Endodermal cell (in vitro differentiated cells): ENCODE data around the gene RILP. TPM values are rescaled to one million over a fixed set of nuclear protein-coding genes. Genes with fewer than 3 reads are reported as not detected.
A peak's percentile ranks its signal among the peaks of the same experiment; 100 is the strongest.
"Not testable (repeated sequence)": the region's sequence is repeated elsewhere in the genome, so short reads cannot be mapped to it uniquely, and the experiment has no call there.

Source experiments
- DNase-seq: peaks from one replicate; pipeline ENCODE4 v3.0.0-alpha.2; 2017
- H3K27ac ChIP-seq: 2 replicates; pipeline ENCODE4 v1.5.1; 2013; ENCODE audit warnings: mild to moderate bottlenecking, low read depth, low read length, moderate library complexity
- H3K27me3 ChIP-seq: 2 replicates; pipeline ENCODE4 v1.6.1; 2013; ENCODE audit warnings: mild to moderate bottlenecking, low read length, moderate library complexity; ENCODE audit not compliant: insufficient read depth, control insufficient read depth, poor library complexity, severe bottlenecking
- H3K36me3 ChIP-seq: 2 replicates; pipeline ENCODE4 v1.7.0; 2013; ENCODE audit warnings: mild to moderate bottlenecking, low read length, moderate library complexity; ENCODE audit not compliant: control insufficient read depth, insufficient read depth
- H3K4me1 ChIP-seq: one replicate; pipeline ENCODE4 v1.7.0; 2013; ENCODE audit warnings: low read length; ENCODE audit not compliant: control insufficient read depth, insufficient read depth
- H3K4me3 ChIP-seq: 2 replicates; pipeline ENCODE4 v1.5.1; 2013; ENCODE audit warnings: mild to moderate bottlenecking, low read length, moderate library complexity
- H3K9ac ChIP-seq: 2 replicates; pipeline ENCODE4 v1.6.1; 2013; ENCODE audit warnings: mild to moderate bottlenecking, low read length, moderate library complexity; ENCODE audit not compliant: poor library complexity, severe bottlenecking; ENCODE audit errors: extremely low read depth
- H3K9me3 ChIP-seq: 2 replicates; pipeline ENCODE4 v1.6.1; 2013; ENCODE audit warnings: mild to moderate bottlenecking, low read length, moderate library complexity; ENCODE audit not compliant: control insufficient read depth
- H3K27ac Mint-ChIP-seq: 2 replicates; pipeline ENCODE4 v1.8.0; 2020; ENCODE audit warnings: mixed read lengths
- H3K27me3 Mint-ChIP-seq: 2 replicates; pipeline ENCODE4 v1.8.0; 2021; ENCODE audit warnings: mild to moderate bottlenecking, mixed read lengths; ENCODE audit not compliant: insufficient read depth
- H3K36me3 Mint-ChIP-seq: 2 replicates; pipeline ENCODE4 v1.8.0; 2020; ENCODE audit warnings: low read depth, mixed read lengths
- H3K4me1 Mint-ChIP-seq: 2 replicates; pipeline ENCODE4 v1.8.0; 2020; ENCODE audit warnings: mixed read lengths
- H3K4me3 Mint-ChIP-seq: 2 replicates; pipeline ENCODE4 v1.8.0; 2020; ENCODE audit warnings: mild to moderate bottlenecking, moderate library complexity, mixed read lengths
- H3K9me3 Mint-ChIP-seq: 2 replicates; pipeline ENCODE4 v1.8.0; 2020; ENCODE audit warnings: mild to moderate bottlenecking, mixed read lengths
- CTCF ChIP-seq: fragments of 200-600 bp; sonication (generic); conservative IDR thresholded peaks from 2 replicates; pipeline ENCODE4 v1.5.0; 2021; ENCODE audit warnings: antibody characterized with exemption, mild to moderate bottlenecking
- WGBS, 2 experiments: methylation state at CpG; one replicate each; pipeline versions ENCODE4 v1.1.5 to v1.1.7; 2013; ENCODE audit warnings: missing lambda C conversion rate in 2 of 2, mixed read lengths in 1 of 2; ENCODE audit not compliant: insufficient coverage in 1 of 2, insufficient read length in 1 of 2; 5-methylcytosine and 5-hydroxymethylcytosine counted together
- total RNA-seq, 2 donors: library from RNA; stranded (reverse); fragmentation: NEBNext Ultra II Directional in 1 of 2; extraction: Animal tissue kit (Norgen Biotek cat#: 25700) in 1 of 2; gene quantifications; 2 replicates in 1 of 2; 3 replicates in 1 of 2; pipeline ENCODE4 v1.2.1, GENCODE V29; 2021

Gene RILP
- total RNA-seq, 2 donors from 2014 or later, result 1.1 to 3.1 TPM

- DNase-seq, result no peak
- Mint-ChIP-seq H3K4me1 (peaks cover 1% of the 10 kb centered on the region), H3K36me3 (no peaks in the 10 kb centered on the region), H3K9me3 (peaks cover 28% of the 10 kb centered on the region), H3K4me3 (no peak overlapping the region), H3K27me3 (peaks cover 6% of the 10 kb centered on the region), H3K27ac (no peak overlapping the region)
- Histone ChIP-seq H3K27ac (no peak overlapping the region), H3K4me1 (no peaks in the 10 kb centered on the region), H3K4me3 (no peak overlapping the region), H3K27me3 (no peaks in the 10 kb centered on the region), H3K9me3 (no peaks in the 10 kb centered on the region), H3K9ac (no peak overlapping the region), H3K36me3 (no peaks in the 10 kb centered on the region)
- 78 to 82% methylated on average over 6 to 7 of the region's 7 CpGs for WGBS, 2 experiments
- TF ChIP-seq CTCF, result no peak
Observed at GRCh38 chr17:1693339-1693738, 43.7 kb upstream of the RILP start.

GRCh38 chr17:1690544-1691221 is 41.0 kb upstream of the RILP start:
- Histone ChIP-seq H3K36me3 (no peaks in the 10 kb centered on the region), H3K27ac (no peak overlapping the region), H3K4me1 (no peaks in the 10 kb centered on the region), H3K9me3 (no peaks in the 10 kb centered on the region), H3K27me3 (no peaks in the 10 kb centered on the region), H3K9ac (no peak overlapping the region), H3K4me3 (no peak overlapping the region)
- H3K4me1 Mint-ChIP-seq, result no peaks in the 10 kb centered on the region
- H3K27ac Mint-ChIP-seq, result no peak overlapping the region
- TF ChIP-seq CTCF, result no peak
- peaks cover 6% of the 10 kb centered on the region for H3K27me3 Mint-ChIP-seq
- H3K36me3 Mint-ChIP-seq, result no peaks in the 10 kb centered on the region
- peaks cover 28% of the 10 kb centered on the region for H3K9me3 Mint-ChIP-seq
- no peak overlapping the region for H3K4me3 Mint-ChIP-seq
- 100% methylated on average over 1 of the region's 8 CpGs; no CpG with 5 or more reads in 1 of the 2 experiments for WGBS, 2 experiments
- DNase-seq, result no peak

GRCh38 chr17:1688405-1688804 is 38.7 kb upstream of the RILP start:
- not testable (repeated sequence) for H3K27ac ChIP-seq, H3K4me1 ChIP-seq, H3K27me3 ChIP-seq, DNase-seq, H3K4me1 Mint-ChIP-seq, H3K9ac ChIP-seq, H3K4me3 ChIP-seq, H3K36me3 ChIP-seq, H3K9me3 ChIP-seq, H3K27me3 Mint-ChIP-seq, H3K36me3 Mint-ChIP-seq, H3K27ac Mint-ChIP-seq, H3K4me3 Mint-ChIP-seq
- no CpG with 5 or more reads among the region's 6 CpGs for WGBS, 2 experiments
- peaks cover 25% of the 10 kb centered on the region for H3K9me3 Mint-ChIP-seq

GRCh38 chr17:1686086-1686485 is 36.4 kb upstream of the RILP start:
- H3K27ac Mint-ChIP-seq, result peak overlapping the region; percentile 6
- peaks cover 30% of the 10 kb centered on the region for H3K36me3 Mint-ChIP-seq
- Histone ChIP-seq H3K27ac (no peak overlapping the region), H3K9ac (no peak overlapping the region), H3K27me3 (no peaks in the 10 kb centered on the region), H3K36me3 (peaks cover 24% of the 10 kb centered on the region), H3K4me1 (no peaks in the 10 kb centered on the region), H3K9me3 (no peaks in the 10 kb centered on the region), H3K4me3 (no peak overlapping the region)
- H3K4me1 Mint-ChIP-seq, result peaks cover 10% of the 10 kb centered on the region
- H3K9me3 Mint-ChIP-seq, result peaks cover 12% of the 10 kb centered on the region
- TF ChIP-seq CTCF, result no peak
- no peak overlapping the region for H3K4me3 Mint-ChIP-seq
- WGBS, 2 experiments, result 77 to 95% methylated on average over 3 to 7 of the region's 7 CpGs
- H3K27me3 Mint-ChIP-seq, result no peaks in the 10 kb centered on the region
- DNase-seq, result no peak
